AG04450 (cell line): ENCODE measurements around the gene NTM. TPM values are rescaled to one million over a fixed set of nuclear protein-coding genes. Genes with fewer than 3 reads are reported as not detected.

Experiments
- CTCF ChIA-PET: fragments of 300-600, 350-600 bp; formaldehyde crosslinking; extraction: SDS; loops from one replicate; lab custom pipeline; 2022; ENCODE audit warnings: antibody characterized with exemption, inconsistent platforms; lab: Charles Lee
- POLR2A ChIA-PET: fragments of 350-600 bp; formaldehyde crosslinking; extraction: SDS; loops from one replicate; lab custom pipeline; 2021; ENCODE audit warnings: antibody characterized with exemption, inconsistent platforms; lab: Yijun Ruan, JAX
- DNase-seq: peaks from one replicate; pipeline ENCODE4 v3.0.0-alpha.2; 2011; ENCODE audit warnings: low read depth, low spot score
- H3K27ac ChIP-seq: one replicate; pipeline ENCODE4 v1.5.1; 2012; ENCODE audit warnings: low read depth, low read length, control low read depth
- H3K27me3 ChIP-seq: one replicate; pipeline ENCODE4 v1.6.0; 2012; ENCODE audit warnings: low read length; ENCODE audit not compliant: control insufficient read depth, insufficient read depth
- H3K4me3 ChIP-seq: 2 replicates; pipeline ENCODE4 v1.5.1; 2011; ENCODE audit warnings: mild to moderate bottlenecking, low read depth, low read length, control low read depth
- H3K9me3 ChIP-seq: 2 replicates; pipeline ENCODE4 v1.5.1; 2012; ENCODE audit warnings: low read length; ENCODE audit not compliant: control insufficient read depth, insufficient read depth
- CTCF ChIP-seq: IDR thresholded peaks from 2 replicates; pipeline ENCODE4 v1.5.1; 2011; ENCODE audit warnings: low read depth, low read length, control low read depth, inconsistent platforms
- polyA plus RNA-seq: library from polyadenylated mRNA; depleted of rRNA; stranded (reverse); fragments of >200 nt; gene quantifications from 2 replicates; pipeline ENCODE4 v1.2.3, GENCODE V29; 2011

The NTM gene
- polyA plus RNA-seq, 1 experiment = 26.9 TPM

- no peak for TF ChIP-seq CTCF
- no peak for DNase-seq
- CTCF ChIA-PET = no interaction called here
These were observed 964.4 kb downstream of the NTM start for GRCh38 chr11:132334769-132335280.

GRCh38 chr11:132335311-132335710 lies 964.9 kb downstream of the NTM start:
- Histone ChIP-seq H3K9me3 (no peaks in the 10 kb centered on the region; the same call in 1 of the 2 replicates), H3K4me3 (no peak overlapping the region), H3K27ac (no peak overlapping the region), H3K27me3 (no peaks in the 10 kb centered on the region)
- no peak for DNase-seq
- POLR2A ChIA-PET = no interaction called here
- CTCF ChIA-PET = no interaction called here
- TF ChIP-seq CTCF = no peak

More at GRCh38 chr11:132334769-132335280, 964.4 kb downstream of the NTM start:
- no peak overlapping the region for H3K4me3 ChIP-seq
- no peaks in the 10 kb centered on the region; the same call in 1 of the 2 replicates for H3K9me3 ChIP-seq
- H3K27me3 ChIP-seq = no peaks in the 10 kb centered on the region
- POLR2A ChIA-PET = no interaction called here
- no peak overlapping the region for H3K27ac ChIP-seq

GRCh38 chr11:132336781-132337535 lies 966.5 kb downstream of the NTM start:
- Histone ChIP-seq H3K4me3 (no peak overlapping the region), H3K9me3 (no peaks in the 10 kb centered on the region; the same call in 1 of the 2 replicates), H3K27ac (no peak overlapping the region), H3K27me3 (no peaks in the 10 kb centered on the region)
- ChIA-PET CTCF (no interaction called here), POLR2A (no interaction called here)
- no peak for DNase-seq
- TF ChIP-seq CTCF = no peak

GRCh38 chr11:132337819-132338416 lies 967.5 kb downstream of the NTM start:
- Histone ChIP-seq H3K27me3 (no peaks in the 10 kb centered on the region), H3K27ac (no peak overlapping the region), H3K4me3 (no peak overlapping the region), H3K9me3 (no peaks in the 10 kb centered on the region; the same call in 1 of the 2 replicates)
- ChIA-PET POLR2A (no interaction called here), CTCF (no interaction called here)
- TF ChIP-seq CTCF = no peak
- DNase-seq = no peak

GRCh38 chr11:132342408-132342807 lies 972.0 kb downstream of the NTM start:
- TF ChIP-seq CTCF = no peak
- CTCF ChIA-PET = no interaction called here

More at GRCh38 chr11:132342408-132342807, 972.0 kb downstream of the NTM start:
- DNase-seq = no peak
- no peaks in the 10 kb centered on the region for H3K27me3 ChIP-seq
- no peaks in the 10 kb centered on the region for H3K9me3 ChIP-seq
- POLR2A ChIA-PET = no interaction called here
- no peak overlapping the region for H3K4me3 ChIP-seq
- H3K27ac ChIP-seq = no peak overlapping the region
